DMS153 treated with DMSO at 0.1 percent for 48 hours (cell line): ENCODE data around the gene KLHDC7B.
A peak's percentile ranks its signal among the peaks of the same experiment; 100 is the strongest.

ENCODE experiments used
- DNase-seq: peaks from one replicate; lab custom pipeline; 2025; ENCODE audit not compliant: unreplicated experiment; lab: John Stamatoyannopoulos, UW

The KLHDC7B gene

GRCh38 chr22:50545522-50546325 lies at the start of gene KLHDC7B:
TSS of gene KLHDC7B (plus strand) at chr22:50545899. CDS start at chr22:50546244, 345 bp downstream.
- DNase-seq, result no peak

- DNase-seq, result no peak
Observed at GRCh38 chr22:50497093-50497492, 48.6 kb upstream of the KLHDC7B start.

GRCh38 chr22:50498322-50498890 lies 47.3 kb upstream of the KLHDC7B start:
- DNase-seq, result peak; percentile 66

GRCh38 chr22:50500452-50500851 lies 45.2 kb upstream of the KLHDC7B start:
- DNase-seq, result no peak

- DNase-seq, result no peak
Observed at GRCh38 chr22:50502096-50502495, 43.6 kb upstream of the KLHDC7B start.

- no peak for DNase-seq
Observed at GRCh38 chr22:50502628-50503474, 42.8 kb upstream of the KLHDC7B start.

- no peak for DNase-seq
Observed at GRCh38 chr22:50503475-50504145, 42.1 kb upstream of the KLHDC7B start.

GRCh38 chr22:50504369-50505211 lies 41.1 kb upstream of the KLHDC7B start:
- no peak for DNase-seq

GRCh38 chr22:50505276-50505775 lies 40.4 kb upstream of the KLHDC7B start:
- no peak for DNase-seq

- DNase-seq, result no peak
Observed at GRCh38 chr22:50505776-50506610, 39.7 kb upstream of the KLHDC7B start.

GRCh38 chr22:50506611-50507420 lies 38.9 kb upstream of the KLHDC7B start:
- no peak for DNase-seq

GRCh38 chr22:50507421-50507990 lies 38.2 kb upstream of the KLHDC7B start, which contains the start of gene LMF2:
TSS of gene LMF2 (minus strand) at chr22:50507702. CDS start at chr22:50507675, 27 bp downstream.
- DNase-seq, result peak; percentile 88

GRCh38 chr22:50507991-50508884 lies 37.5 kb upstream of the KLHDC7B start, which contains the start of gene NCAPH2:
TSS of gene NCAPH2 (plus strand) at chr22:50508224. CDS start at chr22:50508338, 114 bp downstream.
- peak; percentile 88 for DNase-seq

- no peak for DNase-seq
Observed at GRCh38 chr22:50508897-50509296, 36.8 kb upstream of the KLHDC7B start.

- DNase-seq, result no peak
Observed at GRCh38 chr22:50513175-50513574, 32.5 kb upstream of the KLHDC7B start.

GRCh38 chr22:50516068-50516467 lies 29.6 kb upstream of the KLHDC7B start:
- DNase-seq, result no peak

GRCh38 chr22:50516891-50517290 lies 28.8 kb upstream of the KLHDC7B start:
- no peak for DNase-seq
